Head of caudate nucleus (tissue), 42 donors: ENCODE measurements around the gene COBL.

Experiments used
- DNase-seq, 42 donors: peaks; one replicate each; pipeline versions ENCODE4 v3.0.0 to v3.0.0-alpha.2; 2020 to 2021; ENCODE audit warnings: mixed read lengths in 7 of 42
- intact Hi-C: fragments of 100-400 bp; cut with DNase I; formaldehyde crosslinking; loops from one replicate; pipeline ENCODE4 v1.15.0; 2022

COBL gene

DNA sequence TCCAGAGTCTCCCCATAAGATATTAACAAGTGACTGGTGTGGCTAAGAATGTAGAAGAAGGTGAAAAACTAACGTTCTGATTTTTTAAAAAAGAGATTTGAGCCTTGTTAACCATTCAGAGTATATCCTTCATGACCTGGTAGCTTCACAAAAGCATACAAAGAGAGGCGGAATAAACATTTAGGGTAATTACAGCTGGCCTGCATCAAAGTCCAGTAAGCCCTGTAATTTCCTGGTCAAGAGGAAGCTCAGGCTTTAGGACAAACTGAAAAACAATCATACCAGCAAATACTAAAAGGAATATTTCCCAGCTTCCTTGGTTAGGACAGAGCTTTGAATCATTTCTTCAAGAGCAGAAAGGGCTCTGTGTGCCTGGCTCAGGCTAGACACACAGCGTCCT is 165.2 kb downstream of the COBL start:
- intact Hi-C loops: loop anchor here (5.0 to 10.0 kb wide), 2 partner anchors 84 to 687 kb away; no protein-coding TSS in a partner anchor
- peak in 1 of 42 donors; percentile 27 for DNase-seq

DNA sequence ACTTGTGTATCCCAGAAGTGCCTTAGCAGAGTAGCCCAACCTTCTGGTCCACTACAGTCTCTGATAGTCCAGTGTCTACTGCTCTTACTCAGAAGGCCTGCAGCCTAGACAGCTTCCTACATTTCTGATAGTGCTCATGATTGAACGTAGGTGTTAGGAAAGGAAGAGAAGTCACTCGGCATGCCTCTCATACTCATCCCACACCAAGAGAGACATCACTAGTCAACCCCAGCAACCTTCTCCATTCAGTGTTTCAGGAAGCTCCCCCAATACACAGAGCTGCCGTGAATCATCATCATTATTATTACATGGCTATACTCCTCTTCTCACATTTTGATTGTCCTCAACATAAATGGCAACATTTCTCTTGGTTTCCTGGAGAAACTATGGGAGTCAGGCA is 166.4 kb downstream of the COBL start:
- intact Hi-C loops: loop anchor here (5.0 to 10.0 kb wide), 2 partner anchors 83 to 685 kb away; no protein-coding TSS in a partner anchor
- DNase-seq: peak in 8 of 42 donors; percentile 20 to 65 (median 44)

DNA sequence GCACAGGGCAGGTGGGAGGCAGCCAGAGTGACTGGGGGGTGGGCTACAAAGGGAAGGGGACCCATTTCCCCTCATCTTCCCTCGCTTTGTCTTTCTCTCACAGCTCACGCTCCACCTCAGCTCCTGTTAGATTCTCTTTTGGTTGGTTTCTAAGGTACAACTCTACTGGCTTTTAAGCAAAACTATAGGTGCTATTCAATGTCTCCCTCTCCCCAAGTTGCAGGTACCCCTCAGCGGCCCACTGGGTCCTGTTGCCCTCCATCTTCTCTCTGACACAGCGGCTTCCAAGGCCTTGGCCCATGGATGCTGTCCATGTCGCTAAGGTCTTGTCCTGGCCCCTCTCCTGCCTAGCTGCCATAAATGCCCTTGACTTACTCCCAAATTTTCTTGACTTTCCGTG is 168.4 kb downstream of the COBL start:
- intact Hi-C loops: no loop called here

DNA sequence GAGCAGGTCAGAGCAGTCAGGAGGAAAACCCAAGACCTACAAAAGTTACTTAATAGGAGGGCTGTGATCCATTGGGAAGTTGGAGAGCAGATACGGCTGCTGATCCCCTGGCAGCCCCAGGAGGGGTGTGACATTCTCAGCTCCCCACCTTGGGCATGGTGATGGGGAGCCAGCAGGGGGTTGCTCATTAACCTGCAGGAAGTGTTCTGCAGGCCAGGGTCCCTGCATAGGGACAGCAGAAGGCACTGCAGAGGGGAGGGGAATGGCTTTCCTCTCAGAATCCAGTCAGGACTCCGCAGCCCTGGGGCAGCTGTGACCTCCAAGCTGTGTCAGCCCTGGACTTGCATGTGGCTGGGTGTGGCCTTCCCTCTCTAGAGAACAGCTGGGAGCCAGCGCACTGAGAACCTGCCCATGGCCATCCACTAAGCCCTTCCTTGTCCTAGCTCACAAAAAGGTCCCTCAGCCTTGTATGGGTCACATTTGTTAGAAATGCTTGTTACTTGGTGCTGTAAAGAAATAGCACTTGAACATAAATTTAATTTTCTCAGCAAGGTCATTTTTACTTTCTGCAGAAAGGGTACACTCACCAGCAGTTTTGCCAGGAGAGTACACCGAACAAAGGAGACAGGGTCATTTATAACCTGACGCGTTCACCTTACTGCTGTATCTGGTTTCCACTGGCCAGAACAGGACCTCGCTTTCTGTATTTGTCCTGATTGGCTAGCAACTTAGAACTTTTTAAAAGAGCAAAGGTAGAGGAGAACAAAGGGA is 169.6 kb downstream of the COBL start:
- intact Hi-C loops: no loop called here
- peak in 1 of 42 donors; percentile 37 for DNase-seq

More for the DNA sequence above, 168.4 kb downstream of the COBL start:
- no peak for DNase-seq

DNA sequence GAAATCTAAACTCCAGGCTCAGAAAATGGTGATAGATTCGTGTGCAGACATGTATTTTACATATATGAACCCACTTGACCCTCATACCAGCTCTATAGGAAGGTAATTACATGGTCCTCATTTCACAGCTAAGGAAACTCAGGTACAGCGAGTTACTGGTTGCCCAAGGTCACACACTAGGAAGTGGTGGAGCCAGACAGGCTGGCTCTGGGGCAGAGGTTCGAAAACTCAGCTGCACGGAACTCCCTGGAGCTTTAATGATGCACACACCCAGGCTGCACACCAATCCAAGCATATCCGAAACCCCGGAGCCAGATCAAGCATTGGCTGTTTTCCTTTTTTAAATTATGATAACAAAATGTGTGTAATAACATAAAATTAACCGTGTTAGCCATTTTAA is 172.4 kb downstream of the COBL start:
- intact Hi-C loops: no loop called here
- peak in 1 of 42 donors; percentile 39 for DNase-seq

DNA sequence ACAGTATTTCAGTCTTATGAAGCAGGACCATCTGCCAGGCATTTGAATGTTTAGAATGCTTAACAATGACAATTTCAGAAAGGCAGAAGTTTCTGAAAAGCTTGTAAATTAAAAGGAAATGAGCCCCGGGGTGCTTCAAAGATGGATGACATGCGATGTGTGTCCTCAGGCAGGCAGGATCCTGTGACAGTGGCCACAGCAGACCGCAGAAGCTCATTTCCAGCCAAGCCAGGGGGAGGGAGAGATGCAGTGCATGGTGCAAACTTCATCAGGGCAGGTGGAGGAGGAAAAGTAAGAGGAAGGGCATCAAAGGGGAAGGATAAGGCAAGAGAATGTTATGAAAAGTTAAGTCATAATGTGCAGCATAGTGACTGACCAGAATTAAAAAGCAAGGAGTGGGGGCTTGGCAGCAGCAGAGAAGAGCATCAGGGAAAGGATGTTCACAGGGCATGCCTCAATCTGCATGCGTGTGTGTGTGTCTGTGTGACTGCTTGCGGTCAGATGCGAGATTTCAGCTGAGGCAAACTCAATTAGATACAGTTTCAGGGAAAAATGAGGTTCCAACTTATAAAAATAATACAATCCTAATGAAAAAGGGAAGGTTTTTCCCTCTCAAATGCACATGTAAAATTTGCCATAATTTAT is 173.7 kb downstream of the COBL start:
- intact Hi-C loops: no loop called here
- DNase-seq: peak in 1 of 42 donors; percentile 52

DNA sequence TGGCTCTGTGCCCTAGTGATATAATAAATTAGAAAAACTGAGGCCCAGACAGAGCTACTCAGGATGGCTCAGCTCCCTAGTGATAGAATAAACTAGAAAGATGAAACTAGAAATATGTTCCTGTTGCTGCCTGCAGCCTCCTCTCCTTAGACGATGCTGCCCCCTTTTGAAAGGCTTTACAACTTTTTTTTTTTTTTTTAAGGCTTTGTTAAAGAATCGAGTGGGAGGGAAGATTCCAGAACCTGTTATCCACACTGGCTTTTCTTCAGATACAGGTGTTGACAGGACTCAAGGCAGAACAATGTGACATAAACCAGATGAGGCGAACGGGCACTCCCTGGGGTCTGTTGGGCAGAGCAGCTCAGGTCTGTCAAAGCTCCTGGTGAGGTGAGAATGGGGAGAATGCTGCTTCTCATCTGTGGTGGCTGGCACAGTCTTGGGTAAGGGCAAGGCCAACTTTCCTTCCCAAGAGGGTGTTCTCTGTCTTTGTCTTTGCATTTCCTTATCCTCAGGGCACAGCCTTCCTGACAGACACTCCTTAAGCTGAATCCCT is 175.1 kb downstream of the COBL start:
- DNase-seq: peak in 8 of 42 donors; percentile 25 to 58 (median 40)
- intact Hi-C loops: no loop called here

DNA sequence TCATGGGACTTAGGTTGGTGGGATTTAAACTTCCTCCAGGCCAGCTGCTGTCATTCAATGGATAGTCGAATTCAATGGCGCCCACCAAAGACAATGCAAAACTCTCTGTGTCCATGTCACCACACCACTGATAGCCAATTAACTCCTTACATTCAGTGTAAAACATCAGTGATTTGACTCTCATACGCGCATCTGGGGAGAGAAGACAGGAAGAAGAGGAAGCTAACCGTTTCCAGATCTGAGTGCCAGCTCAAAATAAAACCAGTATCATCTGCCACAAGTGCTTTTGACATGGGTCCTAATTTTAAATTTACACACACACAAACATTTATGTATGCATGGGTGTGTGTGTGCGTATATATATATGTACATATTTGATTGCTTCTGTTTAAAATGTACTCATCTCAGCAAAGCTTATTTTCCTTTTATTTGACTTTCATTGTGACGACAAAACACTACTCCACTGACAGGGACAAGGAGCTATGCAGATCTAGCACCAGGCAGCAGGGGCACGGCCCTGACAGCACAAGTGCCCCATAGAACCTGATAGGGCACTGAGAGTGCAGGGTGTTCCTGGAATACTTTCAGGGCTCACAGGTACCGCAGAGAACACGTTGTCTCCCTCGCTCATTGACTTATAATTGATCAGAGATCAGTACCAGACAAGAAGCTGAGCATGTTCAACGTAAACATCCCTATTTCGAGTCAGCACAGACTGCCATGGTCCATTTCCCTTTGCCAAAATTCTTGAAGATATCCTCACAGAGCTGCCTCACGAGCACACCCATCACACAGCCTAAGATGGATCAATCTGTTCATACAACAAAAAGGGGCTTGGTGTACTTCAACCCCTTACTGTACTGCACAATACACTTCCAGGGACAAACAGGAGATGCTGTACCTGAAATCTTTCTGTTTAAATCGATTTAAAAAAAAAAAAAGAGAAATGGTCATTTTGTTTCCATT is 176.1 kb downstream of the COBL start:
- peak in 2 of 42 donors; percentile 29 to 40 for DNase-seq
- intact Hi-C loops: no loop called here

DNA sequence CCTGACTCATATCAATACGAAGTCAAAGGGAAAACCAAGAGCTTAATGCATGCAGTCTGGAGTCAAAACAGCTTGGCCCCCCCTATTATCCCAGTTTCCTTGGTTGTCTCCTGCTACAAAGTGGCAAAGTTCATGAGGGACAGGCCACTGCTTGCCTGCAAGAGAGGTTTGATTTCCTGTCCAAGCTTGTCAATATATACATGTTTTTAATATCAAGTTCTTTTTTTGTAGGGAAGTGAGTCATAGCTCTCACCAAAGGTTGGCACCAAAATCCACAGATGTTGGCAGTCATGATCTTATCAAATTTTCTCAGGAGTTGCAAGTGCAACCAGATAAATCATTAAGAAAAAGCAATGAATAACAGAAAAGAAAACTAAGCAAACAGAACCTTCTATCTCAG is 176.8 kb downstream of the COBL start:
- DNase-seq: peak in 2 of 42 donors; percentile 24 to 31
- intact Hi-C loops: loop anchor here (10.0 kb wide), 1 partner anchor 355 kb away; the partner anchor contains the start of gene GRB10

DNA sequence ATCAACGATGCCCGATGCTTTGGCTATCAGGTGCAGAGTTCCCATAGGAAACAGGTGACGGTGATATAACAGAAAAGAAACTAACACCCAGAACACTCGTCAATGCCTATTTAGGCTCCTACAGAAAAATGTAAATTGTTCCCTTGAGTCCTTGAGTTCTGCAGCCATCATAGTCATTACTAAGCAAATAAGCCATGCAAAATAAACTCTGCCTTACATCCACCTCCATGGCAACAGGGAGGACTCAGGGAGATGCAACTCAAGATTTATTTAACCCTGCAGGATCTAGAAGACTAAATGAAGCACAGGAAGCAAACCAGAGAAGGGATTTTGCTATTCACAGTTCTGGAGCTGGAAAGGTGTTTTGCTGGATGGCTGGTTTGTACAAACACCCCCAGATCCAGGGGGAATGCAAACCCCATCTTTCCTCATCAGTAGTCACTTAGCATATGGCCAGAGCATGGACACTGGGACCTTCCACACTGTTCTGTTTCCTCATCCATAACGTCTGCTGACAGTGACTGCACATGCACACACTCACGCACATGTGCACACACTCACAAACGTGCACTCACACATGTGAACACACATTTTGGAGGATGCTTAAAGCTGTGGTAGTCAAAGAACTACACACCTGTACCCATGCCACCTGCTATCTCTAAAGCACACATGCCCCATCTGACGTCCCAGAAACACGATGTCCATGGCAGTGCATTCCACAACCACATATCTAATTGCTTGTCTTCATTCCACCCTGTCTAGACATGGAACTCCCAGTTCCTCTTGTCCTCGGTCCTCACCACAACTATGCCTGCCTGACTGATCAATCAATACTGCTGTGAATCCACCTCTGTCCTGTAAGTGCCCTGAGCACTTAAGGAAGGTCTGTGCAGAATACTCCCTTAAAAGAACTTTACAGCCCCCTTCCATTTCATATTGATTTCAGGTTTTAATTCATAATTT is 178.2 kb downstream of the COBL start:
- peak in 2 of 42 donors; percentile 17 to 37 for DNase-seq
- intact Hi-C loops: loop anchor here (10.0 kb wide), 1 partner anchor 354 kb away; the partner anchor contains the start of gene GRB10

DNA sequence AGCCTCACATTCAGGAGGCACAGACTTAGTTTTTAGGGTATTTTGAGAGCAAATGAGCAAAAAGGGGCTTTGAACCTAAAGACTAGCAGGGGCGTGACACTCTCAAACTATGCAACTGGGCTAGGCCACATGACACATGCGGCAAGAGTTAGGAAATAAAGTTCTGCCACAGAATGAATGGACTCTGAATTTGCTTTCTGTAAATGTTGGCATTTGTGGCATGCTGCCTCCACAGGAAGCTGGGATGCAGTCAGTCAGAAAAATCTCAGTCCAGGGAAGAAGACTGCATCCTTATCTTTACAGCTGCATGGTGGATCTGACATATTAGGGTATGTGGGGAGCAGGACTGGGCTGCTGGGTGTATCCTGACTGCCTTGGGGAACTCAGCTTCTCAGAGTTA is 181.0 kb downstream of the COBL start:
- intact Hi-C loops: loop anchor here (10.0 kb wide), 1 partner anchor 351 kb away; the partner anchor contains the start of gene GRB10
- peak in 2 of 42 donors; percentile 8 to 26 for DNase-seq

DNA sequence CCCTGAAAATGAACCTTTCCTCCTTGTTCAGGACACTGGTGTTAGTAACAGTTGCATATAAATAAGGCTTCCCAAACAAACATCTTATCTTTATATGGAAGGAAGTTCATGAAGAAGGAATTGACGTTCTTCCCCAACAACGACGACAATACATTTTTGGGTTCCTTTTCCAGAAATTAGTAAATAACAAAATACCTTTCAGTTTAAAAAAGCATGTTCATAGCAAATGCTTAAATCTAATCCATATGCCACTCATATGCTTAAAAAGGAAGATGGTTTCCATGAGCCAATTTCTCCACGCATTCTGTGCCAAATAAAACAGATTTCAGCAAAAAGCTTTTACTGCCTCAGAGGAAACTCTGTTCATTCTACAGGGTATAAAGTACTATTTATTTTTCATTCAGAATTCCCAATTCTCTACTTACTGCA is 182.6 kb downstream of the COBL start:
- intact Hi-C loops: loop anchor here (10.0 kb wide), 1 partner anchor 349 kb away; the partner anchor contains the start of gene GRB10
- no peak for DNase-seq

DNA sequence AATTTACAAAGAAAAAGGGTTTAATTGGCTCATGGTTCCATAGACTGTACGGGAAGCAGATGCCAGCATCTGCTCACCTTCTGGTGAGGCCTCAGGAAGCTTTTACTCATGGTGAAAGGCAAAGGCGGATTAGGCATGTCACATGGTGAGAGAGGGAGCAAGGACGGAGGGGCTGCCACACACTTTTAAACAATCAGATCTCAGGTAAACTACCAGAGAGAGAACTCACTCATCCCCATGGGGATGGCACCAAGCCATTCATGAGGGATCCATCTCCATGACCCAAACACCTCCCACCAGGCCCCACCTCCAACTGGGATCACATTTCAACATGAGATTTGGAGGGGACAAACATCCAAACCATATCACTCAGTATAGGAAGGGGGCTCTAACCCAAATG is 183.9 kb downstream of the COBL start:
- intact Hi-C loops: loop anchor here (10.0 kb wide), 1 partner anchor 348 kb away; the partner anchor contains the start of gene GRB10
- peak in 2 of 42 donors; percentile 14 to 28 for DNase-seq

DNA sequence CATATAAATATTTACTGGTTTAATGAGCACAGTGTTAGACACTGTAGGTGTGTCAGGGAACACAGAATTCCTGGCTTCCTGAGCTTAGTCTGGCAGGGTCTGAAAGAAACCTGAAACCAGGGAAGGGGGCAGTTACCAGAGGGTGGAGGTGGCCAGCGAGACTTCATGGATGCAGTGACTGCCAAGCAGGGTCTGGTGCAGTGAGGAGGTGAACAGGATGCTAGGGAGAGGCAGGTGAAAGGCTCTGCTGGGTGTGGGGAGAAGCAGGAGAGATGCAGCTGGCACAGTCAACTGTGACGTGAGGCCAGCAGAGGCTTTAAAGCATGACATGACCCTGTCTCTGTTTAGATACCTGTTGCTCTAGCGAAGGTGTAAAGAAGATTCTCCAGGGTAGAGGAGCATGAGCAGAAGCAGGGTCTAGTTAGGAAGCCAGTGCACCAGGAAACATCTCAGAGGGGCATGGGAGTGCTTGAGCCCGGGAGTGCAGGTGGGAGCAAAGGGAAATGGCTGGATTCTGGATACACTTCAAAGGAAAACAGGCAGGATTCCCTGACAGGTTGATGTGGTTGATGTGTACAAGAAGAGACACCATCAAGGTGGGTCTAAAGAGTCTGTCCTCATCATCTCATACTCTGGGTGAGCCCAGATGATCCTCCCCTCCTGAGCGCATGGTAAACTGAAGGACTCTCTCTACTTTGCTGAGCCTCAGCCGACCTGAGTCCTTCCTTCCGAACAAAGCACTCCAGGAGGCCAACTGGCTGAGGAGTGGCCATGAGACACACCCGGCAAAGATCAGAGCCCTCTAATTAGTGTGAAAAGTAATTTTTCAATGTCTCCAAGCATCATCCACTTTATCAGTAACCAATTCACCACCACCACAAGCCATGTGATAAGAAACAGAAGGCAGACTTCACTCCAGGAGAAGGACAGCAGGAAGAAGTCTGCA is 186.8 kb downstream of the COBL start:
- intact Hi-C loops: loop anchor here (10.0 kb wide), 1 partner anchor 345 kb away; the partner anchor contains the start of gene GRB10

DNA sequence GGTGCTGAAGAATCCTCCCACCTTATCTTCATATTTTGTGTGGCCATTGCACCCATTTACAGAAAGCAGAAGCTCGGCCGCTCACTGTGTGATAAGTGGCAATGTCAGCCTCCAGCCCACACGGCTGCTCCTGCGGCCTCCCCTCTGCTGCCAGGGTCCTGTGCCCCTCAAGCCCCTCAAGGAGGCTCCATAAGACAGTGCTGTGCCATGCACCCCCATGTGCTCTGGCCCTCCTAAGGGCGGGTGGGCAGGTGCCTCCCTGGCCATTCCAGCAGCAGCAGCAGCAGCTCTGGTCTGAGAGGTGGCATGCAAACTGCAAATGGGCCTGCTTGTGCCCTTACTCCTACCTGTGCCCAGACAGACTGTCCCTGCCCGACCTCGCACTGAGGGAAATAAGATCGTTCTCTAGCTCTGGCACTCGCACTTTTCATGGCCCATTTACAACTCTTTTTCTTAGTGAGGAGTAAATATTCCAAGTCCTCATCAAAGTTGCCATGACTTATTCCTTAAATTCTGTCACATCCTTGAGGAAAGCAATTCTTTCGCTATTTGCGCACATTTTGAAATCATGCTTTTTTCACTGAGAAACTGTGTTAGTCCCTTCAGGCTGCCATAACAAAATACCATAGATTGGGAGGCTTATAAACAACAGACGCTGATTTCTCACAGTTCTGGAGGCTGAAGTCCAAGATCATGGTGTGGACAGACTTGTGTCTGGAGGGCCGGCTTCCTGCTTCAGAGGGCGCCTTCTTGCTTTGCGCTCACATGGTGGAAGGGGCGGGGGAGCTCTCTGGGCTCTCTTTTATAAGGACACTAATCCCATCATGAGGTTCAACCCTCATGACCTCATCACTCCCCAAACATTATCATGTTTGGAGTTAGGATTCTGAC is 187.8 kb downstream of the COBL start:
- DNase-seq: peak in 2 of 42 donors; percentile 25 to 34
- intact Hi-C loops: no loop called here

More for the DNA sequence above, 186.8 kb downstream of the COBL start:
- peak in 2 of 42 donors; percentile 9 to 26 for DNase-seq
